GM18861 (cell line): ENCODE data around the gene L3MBTL2.
A peak's percentile ranks its signal among the peaks of the same experiment; 100 is the strongest.
"Not testable (repeated sequence)": the region's sequence is repeated elsewhere in the genome, so short reads cannot be mapped to it uniquely, and the experiment has no call there.

Experiments
- ATAC-seq: cut with Tn5 transposase; IDR thresholded peaks from one replicate; pipeline ENCODE4 v1.9.1; 2021; ENCODE audit not compliant: unreplicated experiment

Gene L3MBTL2

GRCh38 chr22:41204992-41205900, at the start of gene L3MBTL2:
L3MBTL2 (plus strand) TSS chr22:41205312; CDS start chr22:41205363, 51 bp downstream.
- ATAC-seq, result peak; percentile 89

DNA sequence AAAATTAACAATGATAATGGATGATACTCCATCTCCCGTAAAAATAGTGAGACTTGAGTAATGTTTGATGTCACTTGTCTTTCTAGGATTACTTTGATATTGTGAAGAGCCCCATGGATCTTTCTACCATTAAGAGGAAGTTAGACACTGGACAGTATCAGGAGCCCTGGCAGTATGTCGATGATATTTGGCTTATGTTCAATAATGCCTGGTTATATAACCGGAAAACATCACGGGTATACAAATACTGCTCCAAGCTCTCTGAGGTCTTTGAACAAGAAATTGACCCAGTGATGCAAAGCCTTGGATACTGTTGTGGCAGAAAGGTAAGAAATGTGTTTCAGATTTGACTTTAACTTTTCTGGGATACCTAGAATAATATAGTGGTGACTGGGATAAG, 48.0 kb upstream of the L3MBTL2 start:
- no peak for ATAC-seq

DNA sequence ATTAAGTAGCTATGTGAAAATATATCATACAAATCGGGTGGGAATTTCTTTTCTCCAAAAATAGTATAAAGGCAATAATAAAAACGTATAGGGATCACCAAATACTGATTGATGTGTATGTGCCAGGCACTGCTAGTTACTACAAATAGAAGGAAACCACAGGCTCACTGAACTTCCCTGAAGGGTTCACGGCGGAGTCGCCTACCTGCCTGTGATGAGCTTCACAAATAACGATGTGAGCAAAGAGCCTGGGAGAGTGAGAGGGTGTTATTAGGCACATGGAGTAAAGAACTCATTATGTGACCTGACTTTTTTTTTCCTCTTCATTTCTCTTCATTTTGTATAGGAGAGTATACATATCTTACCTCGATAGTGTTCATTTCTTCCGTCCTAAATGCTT, 36.0 kb upstream of the L3MBTL2 start:
- ATAC-seq, result no peak

- no peak for ATAC-seq
Observed at GRCh38 chr22:41171996-41172395, 33.1 kb upstream of the L3MBTL2 start.

GRCh38 chr22:41175546-41175945, 29.6 kb upstream of the L3MBTL2 start:
- no peak for ATAC-seq

- no peak for ATAC-seq
Observed at GRCh38 chr22:41177040-41177621, 28.0 kb upstream of the L3MBTL2 start.

DNA sequence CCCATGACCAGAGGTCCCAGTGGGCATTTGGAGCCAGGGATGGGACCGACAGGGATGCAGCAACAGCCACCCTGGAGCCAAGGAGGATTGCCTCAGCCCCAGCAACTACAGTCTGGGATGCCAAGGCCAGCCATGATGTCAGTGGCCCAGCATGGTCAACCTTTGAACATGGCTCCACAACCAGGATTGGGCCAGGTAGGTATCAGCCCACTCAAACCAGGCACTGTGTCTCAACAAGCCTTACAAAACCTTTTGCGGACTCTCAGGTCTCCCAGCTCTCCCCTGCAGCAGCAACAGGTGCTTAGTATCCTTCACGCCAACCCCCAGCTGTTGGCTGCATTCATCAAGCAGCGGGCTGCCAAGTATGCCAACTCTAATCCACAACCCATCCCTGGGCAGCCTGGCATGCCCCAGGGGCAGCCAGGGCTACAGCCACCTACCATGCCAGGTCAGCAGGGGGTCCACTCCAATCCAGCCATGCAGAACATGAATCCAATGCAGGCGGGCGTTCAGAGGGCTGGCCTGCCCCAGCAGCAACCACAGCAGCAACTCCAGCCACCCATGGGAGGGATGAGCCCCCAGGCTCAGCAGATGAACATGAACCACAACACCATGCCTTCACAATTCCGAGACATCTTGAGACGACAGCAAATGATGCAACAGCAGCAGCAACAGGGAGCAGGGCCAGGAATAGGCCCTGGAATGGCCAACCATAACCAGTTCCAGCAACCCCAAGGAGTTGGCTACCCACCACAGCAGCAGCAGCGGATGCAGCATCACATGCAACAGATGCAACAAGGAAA, 27.3 kb upstream of the L3MBTL2 start:
- ATAC-seq, result no peak

DNA sequence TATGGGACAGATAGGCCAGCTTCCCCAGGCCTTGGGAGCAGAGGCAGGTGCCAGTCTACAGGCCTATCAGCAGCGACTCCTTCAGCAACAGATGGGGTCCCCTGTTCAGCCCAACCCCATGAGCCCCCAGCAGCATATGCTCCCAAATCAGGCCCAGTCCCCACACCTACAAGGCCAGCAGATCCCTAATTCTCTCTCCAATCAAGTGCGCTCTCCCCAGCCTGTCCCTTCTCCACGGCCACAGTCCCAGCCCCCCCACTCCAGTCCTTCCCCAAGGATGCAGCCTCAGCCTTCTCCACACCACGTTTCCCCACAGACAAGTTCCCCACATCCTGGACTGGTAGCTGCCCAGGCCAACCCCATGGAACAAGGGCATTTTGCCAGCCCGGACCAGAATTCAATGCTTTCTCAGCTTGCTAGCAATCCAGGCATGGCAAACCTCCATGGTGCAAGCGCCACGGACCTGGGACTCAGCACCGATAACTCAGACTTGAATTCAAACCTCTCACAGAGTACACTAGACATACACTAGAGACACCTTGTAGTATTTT, 26.6 kb upstream of the L3MBTL2 start:
- ATAC-seq, result no peak

GRCh38 chr22:41180362-41180761, 24.8 kb upstream of the L3MBTL2 start:
- ATAC-seq, result not testable (repeated sequence)

- no peak for ATAC-seq
Observed at GRCh38 chr22:41180926-41181325, 24.2 kb upstream of the L3MBTL2 start.

- ATAC-seq, result no peak
Observed at GRCh38 chr22:41181349-41182241, 23.5 kb upstream of the L3MBTL2 start.

DNA sequence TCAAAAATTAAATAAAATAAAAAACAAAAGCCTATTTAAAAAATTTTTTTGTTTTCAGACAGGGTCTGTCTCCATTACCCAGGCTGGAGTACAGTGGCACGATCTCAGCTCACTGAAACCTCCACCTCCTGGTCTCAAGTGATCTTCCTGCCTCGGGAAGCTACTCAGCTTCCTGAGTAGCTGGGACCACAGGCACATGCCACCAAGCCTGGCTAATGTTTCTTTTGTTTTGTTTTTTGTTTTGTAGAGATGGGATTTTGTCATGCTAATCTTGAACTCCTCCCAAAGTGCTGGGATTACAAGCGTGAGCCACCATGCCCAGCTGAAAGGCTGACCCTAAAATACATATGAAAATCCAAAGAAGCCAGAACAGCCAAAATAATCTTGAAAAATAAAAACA, 20.4 kb upstream of the L3MBTL2 start:
- ATAC-seq, result no peak

GRCh38 chr22:41191467-41191866, 13.6 kb upstream of the L3MBTL2 start:
- no peak for ATAC-seq

DNA sequence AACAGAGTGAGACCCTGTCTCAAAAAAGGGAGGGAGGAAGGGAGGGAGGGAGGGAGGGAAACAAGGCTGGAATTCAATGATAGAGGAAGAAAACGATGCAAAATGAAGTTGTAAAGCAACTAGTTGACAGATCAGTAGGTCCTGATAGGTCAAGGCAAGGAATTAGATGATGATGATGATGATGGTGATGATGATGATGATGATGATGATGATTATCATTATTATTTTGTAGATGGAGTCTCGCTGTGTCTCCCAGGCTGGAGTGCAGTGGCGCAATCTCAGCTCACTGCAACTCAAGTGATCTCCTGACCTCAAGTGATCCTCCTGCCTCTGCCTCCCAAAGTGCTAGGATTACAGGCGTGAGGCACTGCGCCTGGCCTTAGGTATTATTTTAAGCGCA, 11.3 kb upstream of the L3MBTL2 start:
- no peak for ATAC-seq

DNA sequence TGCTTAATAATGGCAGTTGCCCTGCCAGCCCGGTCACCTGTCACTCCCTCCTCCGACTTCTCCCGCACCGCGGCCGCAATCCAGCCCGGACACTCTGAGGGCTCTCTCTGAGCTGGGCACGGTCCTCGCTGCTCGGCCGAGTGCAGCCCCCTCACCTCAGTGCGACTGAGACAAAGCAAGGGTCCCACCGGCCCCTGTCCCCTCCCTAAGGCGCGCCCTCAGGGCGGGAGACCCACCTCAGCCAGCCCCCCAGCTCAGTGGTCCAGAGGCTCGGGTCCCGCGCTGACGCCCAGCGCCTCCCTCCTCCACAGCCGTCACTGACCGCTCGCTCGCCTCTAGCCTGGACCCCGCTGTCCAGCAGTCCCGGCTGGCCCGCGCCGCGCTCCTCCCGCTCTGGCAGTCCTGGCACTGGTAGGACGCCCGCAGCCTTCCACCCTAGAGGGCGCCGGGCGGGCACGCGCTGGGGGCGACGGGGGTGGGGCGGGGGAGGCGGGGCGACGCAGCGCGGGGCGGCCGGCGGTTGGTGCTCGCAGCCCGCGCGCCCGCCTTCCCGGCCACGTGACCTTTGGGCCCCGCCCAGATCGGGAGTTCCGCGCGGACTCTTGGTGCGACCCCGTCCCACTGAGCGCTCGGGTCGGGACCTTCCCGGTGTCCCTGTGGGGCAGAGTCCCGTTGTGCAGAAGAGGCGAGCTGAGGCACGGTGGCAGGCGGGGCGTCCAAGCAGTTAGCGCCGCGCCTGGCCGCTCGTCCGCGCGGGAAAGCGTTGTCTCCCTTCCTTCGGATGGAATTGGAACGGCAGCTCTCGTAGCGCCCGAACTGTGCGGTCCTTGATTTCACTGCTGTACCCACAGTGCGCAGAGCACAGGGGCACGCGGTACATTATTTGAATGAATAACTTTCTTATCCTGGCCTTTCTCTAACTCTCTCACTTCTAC, 7.8 kb upstream of the L3MBTL2 start:
- ATAC-seq, result peak; percentile 49

- no peak for ATAC-seq
Observed at GRCh38 chr22:41198027-41198580, 7.0 kb upstream of the L3MBTL2 start.

GRCh38 chr22:41201141-41201540, 4.0 kb upstream of the L3MBTL2 start:
- ATAC-seq, result no peak

DNA sequence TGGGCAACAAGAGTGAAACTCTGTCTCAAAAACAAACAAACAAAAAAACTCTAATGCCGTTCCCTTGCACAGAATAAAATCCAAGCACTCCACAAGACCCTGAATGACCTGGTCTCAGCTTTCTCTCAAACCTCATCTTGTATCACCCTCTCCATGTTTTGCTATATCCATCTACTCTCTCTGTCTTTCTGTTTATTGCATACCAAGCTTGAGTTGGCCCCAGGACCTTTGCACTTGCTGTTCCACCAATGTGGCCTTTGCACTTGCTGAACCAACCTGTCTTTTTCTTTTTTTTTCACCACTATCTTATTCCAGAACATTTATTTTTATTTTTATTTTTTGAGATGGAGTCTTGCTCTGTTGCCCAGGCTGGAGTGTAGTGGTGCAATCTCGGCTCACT, 2.0 kb upstream of the L3MBTL2 start:
- no peak for ATAC-seq

GRCh38 chr22:41204066-41204465, 1.0 kb upstream of the L3MBTL2 start:
- no peak for ATAC-seq
